Measurements from ENCODE around the gene ARID1B. TPM values are rescaled to one million over a fixed set of nuclear protein-coding genes. Genes with fewer than 3 reads are reported as not detected.

Gene ARID1B
- total and polyA plus RNA-seq, 10 of the 15 experiments (the other 5 are each of a cell fraction or from before 2014, with no cell fraction given) = 24.7 to 133 (median 54.6) TPM

- TF ChIP-seq CREM (IDR thresholded peaks at IDR 0.05; ENCODE audit: low read depth) (no peak), ZNF274 (IDR thresholded peaks at IDR 0.05; ENCODE audit: insufficient read depth, insufficient read length) (no peak), BCLAF1 (IDR thresholded peaks at IDR 0.05) (no peak), IKZF1 (conservative IDR thresholded peaks at IDR 0.05) (no peak), ZNF24 (IDR thresholded peaks at IDR 0.05) (no peak), BCL11A (IDR thresholded peaks at IDR 0.05; ENCODE audit: low read depth, low read length) (no peak)
These were observed 340.4 kb downstream of the ARID1B start (continued) for GRCh38 chr6:157117431-157118095.

- intact Hi-C loops (cut with micrococcal nuclease; ENCODE audit: unreplicated experiment) = no loop called here
- Histone ChIP-seq H3K9ac (ENCODE audit: control insufficient read depth, insufficient read depth, low read length) (no peak overlapping the region), H3K4me2 (ENCODE audit: control insufficient read depth, insufficient read depth) (no peak overlapping the region), H4K20me1 (ENCODE audit: control insufficient read depth, insufficient read depth) (no peaks in the 10 kb centered on the region; the same call in 1 of the 2 replicates), H2AFZ (ENCODE audit: control insufficient read depth, low read depth, low read length) (no peak overlapping the region), H3K27ac (ENCODE audit: control insufficient read depth, insufficient read depth) (no peak overlapping the region), H3K36me3 (ENCODE audit: control insufficient read depth in 2 of 2, insufficient read depth in 2 of 2, low read length in 1 of 2) (peaks cover 5 to 27% of the 10 kb centered on the region in 2 experiments; a peak in 3 of 4 replicates), H3K4me1 (ENCODE audit: control insufficient read depth, insufficient read depth, low read length) (no peaks in the 10 kb centered on the region), H3K27me3 (replicated peaks in 1 of 2; ENCODE audit: control insufficient read depth in 2 of 2, insufficient read depth in 2 of 2, low read length in 1 of 2) (no peaks in the 10 kb centered on the region), H3K9me3 (replicated peaks; ENCODE audit: control insufficient read depth, insufficient read depth, low read length) (no peaks in the 10 kb centered on the region), H3K4me3 (no peak overlapping the region), H3K79me2 (ENCODE audit: control insufficient read depth, insufficient read depth, low read length) (no peaks in the 10 kb centered on the region; the same call in 1 of the 2 replicates)
- POLR2A ChIA-PET = no interaction called here
- ATAC-seq (no peak), DNase-seq (ENCODE audit: low read depth, low spot score) (no peak), FAIRE-seq (no peak)
- RAD21 ChIA-PET (ENCODE audit: unreplicated experiment) = no interaction called here
- CTCF ChIA-PET = no interaction called here
- in situ Hi-C loops (cut with MboI) = no loop called here
- no TSS peak for BruUV-seq (replicated peaks)
- WGBS (ENCODE audit: insufficient coverage, insufficient replicate concordance, low lambda C conversion rate, missing lambda C conversion rate) = 96% methylated on average over 3 of the region's 3 CpGs
- SMC1A ChIA-PET (ENCODE audit: uncharacterized antibody, unreplicated experiment) = interaction anchor here (0.6 kb wide), 1 partner anchor 13 kb away, joined by 4 read pairs; no protein-coding TSS in a partner anchor
- TF ChIP-seq TCF3 (IDR thresholded peaks at IDR 0.05; ENCODE audit: borderline replicate concordance, insufficient read depth, low read depth, low read length) (no peak), PML (IDR thresholded peaks at IDR 0.05; ENCODE audit: low read length) (no peak), ATF7 (IDR thresholded peaks at IDR 0.05; ENCODE audit: low read depth) (no peak), NBN (IDR thresholded peaks at IDR 0.05) (no peak), BCL11A (IDR thresholded peaks at IDR 0.05; ENCODE audit: low read depth, low read length) (no peak), EED (IDR thresholded peaks at IDR 0.05; ENCODE audit: low read depth) (no peak), SMAD5 (IDR thresholded peaks at IDR 0.05; ENCODE audit: low read depth) (no peak), CBFB (IDR thresholded peaks at IDR 0.05; ENCODE audit: low read depth) (no peak), IKZF2 (IDR thresholded peaks at IDR 0.05) (no peak), JUNB (IDR thresholded peaks at IDR 0.05) (no peak)
- TF ChIP-seq, protein P1, sequence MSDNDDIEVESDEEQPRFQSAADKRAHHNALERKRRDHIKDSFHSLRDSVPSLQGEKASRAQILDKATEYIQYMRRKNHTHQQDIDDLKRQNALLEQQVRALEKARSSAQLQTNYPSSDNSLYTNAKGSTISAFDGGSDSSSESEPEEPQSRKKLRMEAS (IDR thresholded peaks at IDR 0.05; ENCODE audit: low read depth, low read length) = no peak
- TF ChIP-seq, protein P2, sequence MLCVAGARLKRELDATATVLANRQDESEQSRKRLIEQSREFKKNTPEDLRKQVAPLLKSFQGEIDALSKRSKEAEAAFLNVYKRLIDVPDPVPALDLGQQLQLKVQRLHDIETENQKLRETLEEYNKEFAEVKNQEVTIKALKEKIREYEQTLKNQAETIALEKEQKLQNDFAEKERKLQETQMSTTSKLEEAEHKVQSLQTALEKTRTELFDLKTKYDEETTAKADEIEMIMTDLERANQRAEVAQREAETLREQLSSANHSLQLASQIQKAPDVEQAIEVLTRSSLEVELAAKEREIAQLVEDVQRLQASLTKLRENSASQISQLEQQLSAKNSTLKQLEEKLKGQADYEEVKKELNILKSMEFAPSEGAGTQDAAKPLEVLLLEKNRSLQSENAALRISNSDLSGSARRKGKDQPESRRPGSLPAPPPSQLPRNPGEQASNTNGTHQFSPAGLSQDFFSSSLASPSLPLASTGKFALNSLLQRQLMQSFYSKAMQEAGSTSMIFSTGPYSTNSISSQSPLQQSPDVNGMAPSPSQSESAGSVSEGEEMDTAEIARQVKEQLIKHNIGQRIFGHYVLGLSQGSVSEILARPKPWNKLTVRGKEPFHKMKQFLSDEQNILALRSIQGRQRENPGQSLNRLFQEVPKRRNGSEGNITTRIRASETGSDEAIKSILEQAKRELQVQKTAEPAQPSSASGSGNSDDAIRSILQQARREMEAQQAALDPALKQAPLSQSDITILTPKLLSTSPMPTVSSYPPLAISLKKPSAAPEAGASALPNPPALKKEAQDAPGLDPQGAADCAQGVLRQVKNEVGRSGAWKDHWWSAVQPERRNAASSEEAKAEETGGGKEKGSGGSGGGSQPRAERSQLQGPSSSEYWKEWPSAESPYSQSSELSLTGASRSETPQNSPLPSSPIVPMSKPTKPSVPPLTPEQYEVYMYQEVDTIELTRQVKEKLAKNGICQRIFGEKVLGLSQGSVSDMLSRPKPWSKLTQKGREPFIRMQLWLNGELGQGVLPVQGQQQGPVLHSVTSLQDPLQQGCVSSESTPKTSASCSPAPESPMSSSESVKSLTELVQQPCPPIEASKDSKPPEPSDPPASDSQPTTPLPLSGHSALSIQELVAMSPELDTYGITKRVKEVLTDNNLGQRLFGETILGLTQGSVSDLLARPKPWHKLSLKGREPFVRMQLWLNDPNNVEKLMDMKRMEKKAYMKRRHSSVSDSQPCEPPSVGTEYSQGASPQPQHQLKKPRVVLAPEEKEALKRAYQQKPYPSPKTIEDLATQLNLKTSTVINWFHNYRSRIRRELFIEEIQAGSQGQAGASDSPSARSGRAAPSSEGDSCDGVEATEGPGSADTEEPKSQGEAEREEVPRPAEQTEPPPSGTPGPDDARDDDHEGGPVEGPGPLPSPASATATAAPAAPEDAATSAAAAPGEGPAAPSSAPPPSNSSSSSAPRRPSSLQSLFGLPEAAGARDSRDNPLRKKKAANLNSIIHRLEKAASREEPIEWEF (IDR thresholded peaks at IDR 0.05; ENCODE audit: insufficient replicate concordance, low read depth, low read length) = no peak
These were observed 342.4 kb downstream of the ARID1B start for GRCh38 chr6:157119502-157120027.

Measured in GM12878 (cell line).